Measurements from ENCODE around the gene ADCY2.

ADCY2 gene

DNA sequence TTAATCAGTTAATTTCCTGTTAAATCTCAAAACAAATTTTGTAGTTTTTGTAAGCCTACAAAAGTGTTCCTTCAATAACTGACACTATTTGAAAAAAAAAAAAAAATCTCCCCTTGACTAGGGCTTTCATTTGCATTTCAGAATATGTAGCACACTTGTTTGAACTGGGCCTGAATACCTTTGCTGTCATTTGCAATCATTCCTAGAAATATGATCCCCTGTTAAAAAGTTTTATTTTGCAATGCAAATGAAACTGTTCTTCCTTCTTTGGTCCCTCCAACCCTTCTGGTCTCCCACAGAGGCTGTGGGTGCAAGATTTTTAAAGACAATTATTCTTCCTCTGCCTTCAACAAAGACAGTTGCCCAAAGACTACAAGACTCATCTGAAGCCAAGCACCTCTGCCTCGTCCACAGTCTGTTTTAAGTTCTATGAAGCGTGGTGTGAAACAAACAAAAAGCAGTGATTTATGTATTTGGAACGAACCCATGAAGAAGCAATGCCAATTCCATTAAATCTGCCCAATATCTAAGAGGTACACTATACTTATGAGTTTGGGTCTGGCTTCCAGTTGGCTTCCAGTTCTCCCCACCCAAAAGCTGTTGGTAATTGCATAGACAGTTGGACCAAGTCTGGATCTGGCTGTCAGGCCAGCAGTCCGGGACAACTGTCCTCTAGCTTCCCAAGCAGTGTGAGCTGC lies 388.9 kb downstream of the ADCY2 start:
- no peak for DNase-seq (ENCODE audit: low spot score)

DNA sequence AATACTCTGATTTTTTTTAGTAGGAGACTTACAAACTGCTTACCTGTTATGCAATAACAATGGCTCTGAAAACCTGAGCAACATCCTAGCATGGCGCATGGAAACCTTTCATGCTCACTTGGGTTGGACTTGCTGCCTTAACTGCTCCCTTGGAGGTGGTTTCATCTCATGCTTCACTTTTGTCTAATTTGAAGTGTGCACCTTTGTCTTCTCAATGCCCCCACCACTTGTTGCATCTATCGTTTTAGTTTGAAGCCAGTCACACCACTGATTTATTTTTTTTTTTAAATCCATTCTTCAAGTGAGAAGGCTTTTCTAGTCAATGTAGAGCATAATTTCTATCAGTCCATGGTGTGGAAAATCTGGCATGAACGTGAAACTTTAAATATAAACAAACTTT lies 391.8 kb downstream of the ADCY2 start:
- DNase-seq (ENCODE audit: low spot score), result no peak

DNA sequence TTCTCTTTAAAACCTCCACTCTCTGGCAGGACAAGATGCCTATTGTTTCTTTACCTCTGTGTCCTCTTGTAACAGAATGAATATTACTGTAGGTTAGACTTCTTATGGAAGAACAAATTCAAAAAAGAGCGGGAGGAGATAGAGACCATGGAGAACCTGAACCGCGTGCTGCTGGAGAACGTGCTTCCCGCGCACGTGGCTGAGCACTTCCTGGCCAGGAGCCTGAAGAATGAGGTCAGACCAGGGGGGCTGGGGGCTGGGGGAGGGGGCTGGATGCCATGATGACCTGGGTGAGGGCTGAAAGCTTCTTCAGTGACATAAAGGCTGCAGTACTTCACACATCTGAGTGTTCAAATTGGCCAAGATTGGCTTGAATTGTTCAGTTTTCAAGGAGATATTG lies 393.6 kb downstream of the ADCY2 start:
- no peak for DNase-seq (ENCODE audit: low spot score)

DNA sequence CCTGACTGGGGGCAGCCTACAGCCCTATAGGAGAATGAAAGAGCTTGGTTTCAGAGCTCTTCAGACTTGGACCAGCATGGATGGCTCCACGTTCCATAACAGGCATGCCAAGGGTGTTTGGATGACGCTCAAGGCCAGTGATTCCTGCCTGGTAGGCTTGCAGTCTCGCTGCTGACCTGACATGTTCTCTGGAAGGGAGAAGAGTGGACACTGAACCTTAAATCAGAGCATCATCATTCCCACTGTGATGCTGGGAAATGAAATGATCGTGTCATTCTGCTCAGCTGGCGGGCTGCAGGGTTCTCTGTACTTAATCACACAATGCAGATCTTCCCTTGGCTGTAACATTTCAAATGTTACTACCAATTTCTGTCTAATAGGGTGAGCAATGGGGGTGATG lies 398.0 kb downstream of the ADCY2 start:
- DNase-seq (ENCODE audit: low spot score), result no peak

DNA sequence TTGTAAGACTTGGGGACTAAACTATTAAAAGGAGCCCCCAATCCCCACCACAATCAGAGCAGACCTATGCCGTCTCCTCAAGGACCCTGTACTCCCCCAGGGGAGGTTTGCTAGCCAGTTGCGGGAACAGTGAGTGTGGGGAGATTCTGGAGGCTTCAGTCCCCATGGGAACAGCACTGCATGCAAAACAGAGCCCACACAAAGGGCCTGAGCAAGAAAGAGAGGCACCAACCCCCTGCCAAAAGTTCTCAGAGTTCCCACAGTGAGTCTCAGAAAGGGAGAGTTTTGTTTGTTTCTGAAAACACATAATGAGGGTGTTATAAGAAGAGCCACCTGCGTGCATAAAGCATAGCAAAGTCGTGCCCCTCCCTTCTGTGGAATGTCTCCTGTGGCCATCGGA lies 398.4 kb downstream of the ADCY2 start:
- no peak for DNase-seq (ENCODE audit: low spot score)

DNA sequence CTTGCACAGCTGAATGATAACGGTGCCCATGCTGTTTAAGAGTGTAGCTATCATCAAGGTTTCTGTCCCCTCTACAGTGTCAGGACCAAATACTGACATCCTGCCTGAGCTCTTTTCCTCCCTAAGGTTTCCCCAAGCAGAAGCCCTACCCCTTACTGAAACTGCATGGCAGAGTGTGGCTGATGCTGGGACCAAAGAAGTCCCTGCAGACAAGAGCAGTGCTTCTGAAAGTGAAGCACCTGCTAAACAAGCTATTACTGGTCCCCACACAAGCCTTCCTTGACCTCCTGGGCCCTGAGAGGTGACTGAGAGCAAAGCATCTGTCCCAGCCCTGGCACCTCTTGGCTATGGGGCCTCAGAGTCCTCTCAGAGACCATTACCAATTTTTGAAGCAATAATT lies 398.9 kb downstream of the ADCY2 start:
- no peak for DNase-seq (ENCODE audit: low spot score)

DNA sequence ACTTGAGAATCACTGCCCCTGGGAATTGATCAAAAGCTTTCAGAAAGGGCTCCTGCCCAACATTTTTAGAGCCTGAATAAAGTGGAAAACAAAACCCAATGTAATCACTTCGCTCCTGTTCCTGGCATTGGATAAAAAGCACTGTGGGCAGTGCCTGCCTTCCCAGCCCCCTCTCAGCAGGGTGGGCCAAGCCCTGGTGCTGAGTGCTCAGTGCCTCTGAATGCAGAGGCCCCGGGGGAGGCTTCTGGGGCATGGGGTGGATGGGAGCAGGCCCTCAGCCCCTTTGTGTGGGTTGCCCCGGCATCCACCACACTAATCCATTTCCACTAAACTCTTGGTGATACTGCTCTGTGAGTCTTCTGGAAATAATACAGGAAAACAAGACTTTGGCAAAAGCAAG lies 399.4 kb downstream of the ADCY2 start:
- no peak for DNase-seq (ENCODE audit: low spot score)

DNA sequence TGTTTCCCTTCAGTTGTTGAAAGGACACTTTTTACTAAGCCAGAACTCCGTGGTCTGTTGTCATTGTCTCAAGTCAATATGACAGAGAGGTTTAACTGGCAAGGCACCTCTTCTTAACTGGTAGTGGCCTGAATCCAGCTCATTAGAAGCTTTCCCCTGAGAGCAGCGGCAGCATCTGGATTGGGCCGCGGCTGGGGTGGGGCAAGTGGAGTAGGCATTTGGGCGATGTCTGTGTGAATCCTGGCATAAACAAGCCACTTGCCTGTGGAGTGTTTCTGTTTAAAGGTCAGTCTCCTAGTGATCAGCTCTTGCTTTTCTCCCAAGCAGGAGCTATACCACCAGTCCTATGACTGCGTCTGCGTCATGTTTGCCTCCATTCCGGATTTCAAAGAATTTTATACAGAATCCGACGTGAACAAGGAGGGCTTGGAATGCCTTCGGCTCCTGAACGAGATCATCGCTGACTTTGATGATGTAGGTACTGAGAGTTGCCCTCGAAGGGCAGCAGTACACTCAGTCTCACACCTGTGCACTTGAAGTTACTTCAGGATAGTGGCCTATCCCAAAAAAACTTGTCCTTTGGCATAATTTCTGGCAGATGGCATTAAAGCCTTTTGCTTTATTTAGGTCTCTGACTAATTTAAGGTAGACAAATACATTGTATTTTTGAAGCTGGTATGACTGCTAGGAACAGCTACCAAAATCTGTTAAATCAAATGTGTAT lies 406.1 kb downstream of the ADCY2 start:
- DNase-seq (ENCODE audit: low spot score), result no peak

DNA sequence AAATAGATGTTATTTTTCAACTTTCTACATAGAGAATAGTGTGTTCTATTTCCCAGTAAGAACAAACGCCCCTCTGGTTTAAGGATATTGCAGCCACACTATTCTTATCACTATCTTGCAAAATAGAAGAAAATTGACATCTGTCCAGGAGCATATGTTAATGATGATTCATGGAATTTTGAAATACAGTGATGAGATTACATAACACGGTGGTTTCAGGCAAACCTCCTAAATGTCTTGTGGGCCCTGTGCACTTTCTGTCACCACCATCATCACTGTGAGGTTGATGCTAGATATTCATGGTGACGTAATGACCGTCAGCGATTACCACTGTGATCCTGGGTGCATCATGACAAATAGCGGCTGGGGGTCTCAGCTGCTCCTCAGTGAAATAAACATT lies 406.9 kb downstream of the ADCY2 start:
- DNase-seq (ENCODE audit: low spot score), result no peak

DNA sequence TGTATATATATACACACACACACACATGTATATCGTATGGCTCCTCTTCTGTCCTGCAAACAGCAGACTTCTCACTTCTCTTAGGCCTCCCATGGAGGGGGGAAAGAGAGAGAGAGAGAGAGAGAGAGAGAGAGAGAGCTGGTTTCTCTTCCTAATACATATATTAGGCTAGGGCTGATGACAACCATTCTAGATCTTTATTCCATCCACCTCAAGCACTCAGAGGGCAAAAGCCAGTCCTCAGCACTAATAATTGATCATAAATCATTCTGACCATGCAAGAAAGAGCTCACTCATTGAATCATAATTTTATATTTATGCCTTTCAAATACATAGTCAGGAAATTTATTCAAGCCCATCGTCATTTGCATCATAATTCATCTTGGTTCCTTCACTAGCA lies 408.0 kb downstream of the ADCY2 start:
- DNase-seq (ENCODE audit: low spot score), result no peak

DNA sequence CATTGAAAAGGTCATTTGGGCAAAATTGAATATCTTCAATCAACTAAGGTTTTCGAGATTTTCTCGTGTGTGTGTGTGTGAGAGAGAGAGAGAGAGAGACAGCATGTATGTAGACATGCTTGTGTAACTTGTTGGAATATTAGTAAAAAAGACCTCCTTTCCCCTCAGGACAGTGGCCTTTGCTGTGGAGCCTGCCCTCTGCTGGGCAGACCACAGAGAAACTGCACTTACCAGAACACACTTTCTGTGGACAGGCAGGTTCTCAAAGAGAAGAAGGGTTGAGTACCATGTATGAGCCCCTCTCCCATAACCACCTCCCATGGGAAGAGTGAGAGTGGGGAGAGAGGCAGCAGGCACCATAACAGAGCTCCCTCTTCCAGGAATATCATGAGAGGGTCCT lies 409.4 kb downstream of the ADCY2 start:
- no peak for DNase-seq (ENCODE audit: low spot score)

DNA sequence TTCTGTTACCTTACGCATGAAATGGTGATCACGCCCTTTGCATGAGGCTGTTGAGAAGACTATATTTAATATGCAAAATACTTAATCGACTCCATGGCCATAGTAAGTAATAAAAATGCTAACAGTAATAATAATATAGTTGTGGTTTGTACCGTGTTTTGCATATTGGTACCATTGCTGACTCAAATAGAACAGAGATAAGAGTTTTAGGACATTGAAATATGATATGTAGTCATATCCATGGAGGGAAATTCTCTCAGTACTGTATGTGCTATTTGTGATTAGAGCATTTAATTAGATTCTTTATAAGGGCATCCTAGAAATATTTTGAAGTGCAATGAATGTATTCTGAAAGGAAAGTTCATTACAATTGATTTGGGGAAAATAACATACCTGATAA lies 413.1 kb downstream of the ADCY2 start:
- no peak for DNase-seq (ENCODE audit: low spot score)

DNA sequence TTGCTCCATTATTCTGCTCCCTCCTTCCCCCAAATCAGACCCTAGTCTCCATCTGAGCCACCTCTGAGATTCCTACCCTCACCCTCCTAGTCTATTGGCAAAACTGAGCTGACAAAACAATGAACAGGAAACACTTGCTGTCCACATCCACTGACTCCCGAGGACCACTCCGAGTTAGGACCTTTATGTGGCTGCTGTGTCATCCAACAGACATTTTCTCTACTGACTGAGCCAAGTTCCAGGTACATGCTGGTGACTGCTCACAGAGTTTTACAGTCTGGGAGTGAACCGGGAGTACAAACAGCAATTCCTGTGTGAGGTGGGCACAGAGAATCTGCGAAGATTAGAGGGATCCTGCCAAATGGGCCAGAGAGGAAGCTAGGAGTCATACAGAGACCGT lies 415.8 kb downstream of the ADCY2 start:
- no peak for DNase-seq (ENCODE audit: low spot score)

DNA sequence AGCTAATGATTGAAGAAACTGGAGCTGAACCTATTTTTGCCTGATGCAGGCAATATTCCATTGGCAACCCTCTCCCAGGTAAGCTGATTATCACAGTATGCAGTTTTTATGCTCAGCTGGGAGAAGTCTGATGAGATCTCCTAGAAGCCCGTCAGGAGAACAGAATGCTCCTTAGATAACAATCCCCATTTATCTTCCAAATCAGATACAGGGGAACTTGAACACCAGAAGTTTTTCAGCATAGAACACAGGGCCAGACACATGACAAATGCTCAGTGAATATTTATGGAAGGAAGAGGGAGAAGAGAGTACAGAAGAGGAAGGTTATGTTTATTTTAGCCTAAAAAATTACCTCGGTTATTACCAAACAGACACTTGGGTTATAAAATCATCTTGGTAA lies 417.1 kb downstream of the ADCY2 start:
- DNase-seq (ENCODE audit: low spot score), result no peak

DNA sequence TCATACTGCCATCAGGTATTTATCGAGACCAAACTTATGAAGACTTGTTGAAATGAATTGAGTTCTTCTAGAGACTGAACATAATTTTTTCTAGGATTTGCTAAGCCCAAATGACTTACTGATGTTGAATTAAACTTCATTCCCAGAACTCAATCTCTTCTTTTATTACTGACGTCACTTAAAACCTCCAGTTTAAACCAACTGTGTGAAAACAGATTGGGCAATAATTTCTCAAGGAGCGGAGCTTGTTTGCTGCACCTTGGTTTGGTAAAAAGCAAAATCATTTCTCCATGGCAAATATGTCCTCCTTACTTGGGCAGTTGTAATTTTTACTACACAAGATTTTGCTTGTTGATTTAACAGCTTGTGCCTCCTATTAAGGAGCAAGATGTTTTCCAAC lies 417.6 kb downstream of the ADCY2 start:
- no peak for DNase-seq (ENCODE audit: low spot score)

DNA sequence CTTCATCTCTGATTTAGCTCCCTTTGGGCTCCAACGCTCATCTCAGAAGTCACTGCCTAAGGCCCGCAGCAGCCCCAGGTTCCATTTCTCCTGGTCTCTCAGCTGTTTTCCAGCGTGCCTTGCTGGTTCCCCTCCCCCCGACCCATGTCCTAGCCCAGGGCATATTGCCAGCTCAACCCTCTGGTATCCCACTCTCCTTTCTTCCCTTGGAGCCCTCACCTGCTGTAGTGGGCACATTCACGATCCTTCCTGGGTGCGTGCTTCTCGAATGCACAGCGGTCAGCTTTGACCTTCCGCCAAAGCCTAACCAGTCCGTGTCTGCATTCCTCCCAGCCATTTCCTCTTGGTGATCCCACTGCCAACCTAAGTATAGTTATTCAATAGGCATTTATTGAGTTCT lies 418.9 kb downstream of the ADCY2 start:
- no peak for DNase-seq (ENCODE audit: low spot score)

DNA sequence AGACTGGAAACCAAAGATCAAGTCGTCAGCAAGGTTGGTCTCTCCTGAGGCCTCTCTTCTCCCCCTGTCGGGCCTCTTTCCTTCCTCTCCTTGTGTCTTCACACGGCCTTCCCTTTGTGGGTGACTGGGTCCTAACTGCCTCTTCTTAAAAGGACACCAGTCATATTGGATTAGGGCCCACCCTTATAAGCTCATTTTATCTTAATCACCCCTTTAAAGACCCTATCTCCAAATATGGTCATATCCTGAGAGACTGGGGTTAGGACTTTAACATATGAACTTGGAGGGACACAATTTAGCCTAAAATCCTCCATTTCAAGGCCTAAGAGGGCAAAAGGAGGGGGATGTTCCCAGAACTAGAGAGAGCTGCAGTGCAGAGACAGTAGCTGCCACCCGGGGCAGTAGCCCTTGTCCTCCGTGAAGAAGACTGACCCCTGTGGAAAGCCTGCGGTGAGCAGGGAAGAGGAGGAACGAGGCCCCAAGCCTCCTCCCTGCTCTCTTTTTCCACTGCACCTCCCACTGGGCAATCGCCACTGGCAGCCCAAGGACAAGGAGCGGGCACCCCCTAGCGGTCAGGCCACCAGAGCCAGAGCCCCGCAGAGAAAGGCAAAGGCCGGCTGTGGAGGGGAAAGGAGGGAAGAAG lies 420.1 kb downstream of the ADCY2 start:
- DNase-seq (ENCODE audit: low spot score), result peak; percentile 83

DNA sequence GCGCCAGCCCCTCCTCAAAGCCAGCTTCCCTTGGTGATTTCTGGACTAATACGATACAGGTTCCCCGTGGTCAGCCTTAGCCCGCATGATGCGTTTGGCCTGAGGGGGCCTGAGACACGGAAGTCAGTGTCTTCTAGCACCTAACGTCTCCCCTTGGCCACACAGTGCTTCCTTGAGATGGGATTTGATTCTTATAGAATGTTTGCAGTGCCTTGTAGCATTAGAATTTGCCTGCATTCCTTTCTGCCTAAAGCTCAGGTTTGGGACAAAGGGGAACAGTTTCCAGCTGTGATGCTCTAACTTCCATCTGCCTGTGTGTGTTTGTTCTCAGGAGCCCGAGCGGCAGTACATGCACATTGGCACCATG lies 420.6 kb downstream of the ADCY2 start:
- DNase-seq (ENCODE audit: low spot score), result no peak

DNA sequence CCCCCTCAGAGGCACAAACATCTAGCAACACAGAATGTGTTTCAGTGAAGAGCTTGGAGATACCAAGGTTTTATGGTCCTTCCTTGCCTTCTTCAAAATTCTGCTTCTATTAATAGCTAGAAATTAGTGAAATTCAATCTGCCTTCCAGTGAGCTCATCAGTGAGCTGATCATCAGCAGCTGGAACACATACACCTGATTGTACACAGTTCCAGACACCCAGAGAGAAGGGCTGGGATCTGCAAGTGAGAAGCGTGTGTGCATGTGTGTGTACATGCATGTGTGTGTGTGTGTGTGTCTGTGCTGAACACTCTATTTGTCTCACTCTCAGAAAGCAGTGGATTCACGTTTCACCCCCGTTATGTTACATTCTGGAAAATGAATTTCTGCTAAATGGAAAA lies 426.5 kb downstream of the ADCY2 start:
- no peak for DNase-seq (ENCODE audit: low spot score)

DNA sequence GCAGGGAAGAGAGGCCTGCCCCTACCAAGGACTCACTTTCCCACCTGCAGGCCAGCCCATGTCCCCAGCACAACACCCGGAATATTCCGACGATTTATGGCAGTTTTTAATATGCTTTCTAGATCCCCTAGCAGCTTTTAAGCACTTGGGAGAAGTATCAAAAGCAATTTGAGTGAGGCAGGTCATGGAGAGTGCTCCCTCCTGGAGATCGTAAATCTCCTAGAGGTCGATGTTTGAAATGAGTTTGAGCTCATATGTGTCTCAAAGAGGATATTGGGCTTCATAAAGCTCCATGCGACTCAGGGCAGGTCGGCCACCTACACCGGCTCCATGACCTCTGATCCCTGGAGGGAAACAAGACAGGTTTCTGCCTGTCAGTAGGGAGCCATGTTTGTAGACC lies 427.7 kb downstream of the ADCY2 start:
- no peak for DNase-seq (ENCODE audit: low spot score)

DNA sequence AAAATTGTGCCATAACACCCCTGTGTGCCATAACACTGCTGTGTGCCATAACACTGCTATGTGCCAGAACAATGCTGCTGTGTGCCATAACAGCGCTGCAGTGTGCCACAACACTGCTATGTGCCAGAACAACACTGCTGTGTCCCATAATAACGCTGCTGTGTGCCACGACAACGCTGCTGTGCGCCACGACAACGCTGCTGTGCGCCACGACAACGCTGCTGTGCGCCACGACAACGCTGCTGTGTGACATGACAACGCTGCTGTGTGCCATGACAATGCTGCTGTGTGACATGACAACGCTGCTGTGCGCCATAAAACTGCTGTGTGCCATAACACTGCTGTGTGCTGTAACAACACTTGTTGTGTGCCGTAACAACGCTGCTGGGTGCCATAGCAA lies 429.1 kb downstream of the ADCY2 start:
- no peak for DNase-seq (ENCODE audit: low spot score)

DNA sequence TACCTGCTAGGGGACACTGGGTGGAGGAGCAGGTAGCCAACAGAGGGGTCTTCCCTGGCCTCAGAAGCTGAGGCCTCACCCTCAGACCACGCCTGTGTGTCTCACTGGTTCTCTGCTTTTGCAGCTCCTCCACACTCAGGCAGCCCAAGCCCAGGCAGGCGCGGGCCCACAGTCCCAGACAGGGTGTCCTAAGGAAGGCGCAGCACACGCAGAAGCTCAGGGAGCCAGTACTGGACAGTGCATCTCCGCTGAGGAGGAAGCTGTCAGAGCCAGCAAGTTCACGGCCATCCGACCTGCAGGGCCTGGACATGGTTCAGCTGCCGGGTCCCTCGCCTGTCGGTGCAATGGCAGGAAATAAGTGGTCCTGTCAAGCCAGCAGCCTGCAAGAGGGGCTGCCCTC lies 429.7 kb downstream of the ADCY2 start:
- no peak for DNase-seq (ENCODE audit: low spot score)

DNA sequence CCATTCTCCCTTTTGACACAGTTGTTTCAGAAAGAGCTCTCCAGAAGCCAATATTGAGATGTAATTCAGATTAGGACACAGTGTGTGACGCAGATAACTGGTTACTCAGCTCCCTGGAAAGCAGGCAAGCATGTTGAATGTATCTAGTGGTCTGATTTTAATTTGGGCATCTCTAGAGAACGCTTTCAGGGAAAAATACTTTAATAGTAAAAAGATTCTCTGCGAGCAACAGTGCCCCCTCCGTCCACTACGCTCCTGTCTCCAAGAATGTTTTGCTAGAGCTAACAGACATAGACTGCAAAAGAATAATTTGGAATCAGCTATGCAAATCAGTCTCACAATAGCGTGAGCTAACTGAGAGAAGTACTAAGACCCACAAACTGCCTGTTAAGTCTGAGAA lies 431.7 kb downstream of the ADCY2 start:
- no peak for DNase-seq (ENCODE audit: low spot score)

DNA sequence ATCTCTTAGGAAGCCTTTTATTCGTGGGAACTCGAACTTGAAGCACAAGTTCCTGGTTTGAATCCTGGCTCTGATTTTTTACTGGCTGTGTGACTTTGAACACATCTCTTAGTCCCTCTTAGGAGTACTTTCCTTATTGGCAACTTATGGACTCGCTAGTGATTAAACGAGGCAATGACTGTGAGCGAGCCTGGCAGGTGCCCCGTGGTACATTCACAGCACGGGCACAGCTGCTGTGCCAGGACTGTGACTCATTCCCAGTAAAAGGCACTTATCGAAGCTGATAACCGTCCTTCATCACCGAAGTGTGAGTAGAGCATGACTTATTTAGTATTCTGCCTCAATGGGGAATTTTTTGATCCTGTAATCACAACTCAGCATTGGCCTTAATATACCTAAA lies 432.3 kb downstream of the ADCY2 start:
- no peak for DNase-seq (ENCODE audit: low spot score)
